Activated naive CD8-positive, alpha-beta T cell treated with anti-CD3 and anti-CD28 coated beads, Interleukin-2, amount 50 U/mL, for 16 hours (primary cell): ENCODE results near the gene RNF212.
"Not testable (repeated sequence)": the region's sequence is repeated elsewhere in the genome, so short reads cannot be mapped to it uniquely, and the experiment has no call there.

Experiments
- DNase-seq: peaks from one replicate; pipeline ENCODE4 v3.0.0-alpha.2; 2020; ENCODE audit warnings: low read depth, low spot score

Gene RNF212, protein sequence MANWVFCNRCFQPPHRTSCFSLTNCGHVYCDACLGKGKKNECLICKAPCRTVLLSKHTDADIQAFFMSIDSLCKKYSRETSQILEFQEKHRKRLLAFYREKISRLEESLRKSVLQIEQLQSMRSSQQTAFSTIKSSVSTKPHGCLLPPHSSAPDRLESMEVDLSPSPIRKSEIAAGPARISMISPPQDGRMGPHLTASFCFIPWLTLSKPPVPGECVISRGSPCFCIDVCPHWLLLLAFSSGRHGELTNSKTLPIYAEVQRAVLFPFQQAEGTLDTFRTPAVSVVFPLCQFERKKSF

DNA sequence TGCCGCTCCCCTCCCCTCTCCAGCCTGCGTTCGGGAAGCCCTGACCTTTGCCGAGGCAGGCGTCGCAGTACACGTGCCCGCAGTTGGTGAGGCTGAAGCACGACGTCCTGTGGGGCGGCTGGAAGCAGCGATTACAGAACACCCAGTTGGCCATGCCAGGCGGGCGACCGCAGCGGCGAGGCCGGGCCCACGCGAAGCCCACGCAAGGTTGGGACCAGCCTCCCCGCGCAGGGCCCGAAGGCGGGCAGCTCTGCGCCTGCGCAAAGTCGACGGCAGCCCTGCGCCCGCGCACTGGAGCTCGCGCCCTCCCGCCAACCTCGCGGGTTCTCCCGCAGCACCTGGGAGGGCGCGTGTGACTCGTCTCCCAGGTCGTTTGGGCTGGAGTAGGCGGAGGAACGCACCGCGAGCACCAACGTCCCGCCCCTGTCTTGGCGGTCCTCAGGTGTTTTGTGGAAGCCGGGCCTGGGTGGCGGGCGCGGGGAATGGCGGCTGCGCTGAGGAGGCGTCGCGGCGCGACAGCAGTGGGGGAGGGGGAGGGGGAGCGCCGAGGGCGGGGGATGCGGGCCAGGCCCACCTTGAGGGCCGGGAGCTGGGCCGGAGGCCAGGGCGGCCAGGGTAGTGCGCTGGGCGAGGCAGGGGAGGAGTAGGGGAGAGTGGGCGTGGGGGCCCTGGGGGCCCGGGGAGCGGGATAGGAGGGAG is at the start of gene RNF212:
RNF212 (minus strand) TSS at position 254 of the 699 bp plus-strand sequence; CDS start at position 154, 100 bp downstream.
- no peak for DNase-seq

DNA sequence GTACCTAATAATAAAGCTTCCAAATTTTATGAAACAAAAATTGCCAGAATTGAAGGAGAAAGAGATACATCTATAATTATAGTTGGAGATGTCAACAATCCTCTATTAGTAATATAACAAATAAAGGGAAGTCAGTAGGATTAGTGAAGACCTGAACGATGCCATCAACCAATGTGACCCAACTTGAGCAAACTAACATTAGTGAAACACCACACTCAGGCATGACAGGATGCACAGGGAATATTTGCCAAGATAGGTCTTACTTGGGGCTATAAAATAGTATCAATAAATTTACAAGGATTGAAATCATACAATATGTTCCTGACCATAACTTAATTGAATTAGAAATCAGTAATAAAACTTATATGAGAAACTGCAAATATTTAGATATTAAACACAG is 47.0 kb upstream of the RNF212 start:
- no peak for DNase-seq

DNA sequence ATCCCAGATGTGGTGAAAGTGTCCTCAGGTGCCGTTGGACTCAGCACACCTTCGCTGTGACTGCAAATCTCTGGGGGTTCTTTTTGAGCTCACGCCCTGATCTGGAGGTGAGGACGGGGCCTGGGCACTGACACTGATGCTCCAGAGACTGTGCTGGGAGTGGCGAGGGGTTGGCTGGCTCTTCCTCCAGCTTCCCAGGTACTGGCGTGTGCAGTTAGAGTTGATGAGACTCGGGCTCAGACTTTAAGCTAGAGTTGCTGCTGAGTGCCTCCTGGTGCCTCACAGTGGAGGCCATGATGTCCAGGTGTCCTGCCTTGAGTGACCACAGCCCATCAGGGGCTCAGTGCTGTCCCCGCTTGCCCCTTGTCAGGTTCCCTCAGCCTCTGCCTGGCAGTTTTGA is 42.7 kb upstream of the RNF212 start:
- no peak for DNase-seq

DNA sequence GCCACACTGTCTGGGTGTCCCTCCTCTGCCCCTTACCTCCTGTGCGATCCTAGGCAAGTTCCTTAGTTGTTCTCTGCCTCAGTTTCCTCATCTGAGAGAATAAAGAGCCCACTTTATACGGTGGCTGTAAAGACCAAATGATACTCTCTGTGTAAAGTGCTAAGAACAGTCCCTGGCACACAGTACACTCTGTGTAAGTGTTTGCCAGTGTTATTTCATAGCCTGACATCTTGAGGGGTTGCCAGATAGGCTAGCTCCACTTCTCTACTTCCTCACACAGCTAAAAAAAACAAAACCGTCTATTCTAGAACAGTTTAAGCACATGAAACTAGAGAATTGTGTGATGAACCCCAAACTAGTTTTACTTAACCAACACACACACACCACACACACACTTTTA is 42.0 kb upstream of the RNF212 start:
- no peak for DNase-seq

DNA sequence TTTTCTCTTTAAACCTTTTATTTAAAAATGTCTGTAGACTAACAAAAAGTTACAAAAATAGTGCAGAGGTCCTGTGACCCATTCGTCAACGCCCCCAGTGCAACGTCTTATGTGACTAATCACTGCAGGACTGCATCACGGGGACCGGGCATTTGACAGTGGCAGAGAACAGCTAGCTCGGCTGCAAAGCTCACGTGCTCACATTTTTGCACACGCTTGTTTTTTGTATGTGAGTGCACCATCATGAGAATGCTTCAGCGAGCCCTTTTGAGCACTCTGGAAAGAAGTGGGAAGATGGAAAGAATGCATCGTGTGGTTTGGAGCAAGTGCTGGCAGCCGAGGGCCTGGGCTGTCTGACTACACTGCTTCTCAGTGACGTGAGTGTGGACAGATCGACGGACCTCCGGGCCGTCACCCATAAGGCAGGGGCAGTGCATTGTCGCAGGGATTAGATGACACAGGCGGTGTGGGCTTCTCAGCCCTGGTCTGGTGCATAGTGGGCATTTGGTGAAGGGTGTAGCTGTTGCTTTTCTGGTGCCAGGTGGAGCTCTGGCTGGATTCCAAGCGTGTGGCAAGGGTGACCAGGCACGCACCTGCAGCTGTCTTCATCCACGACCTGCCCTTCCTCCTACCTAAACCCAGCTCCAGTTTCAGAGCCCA is 41.3 kb upstream of the RNF212 start:
- no peak for DNase-seq

DNA sequence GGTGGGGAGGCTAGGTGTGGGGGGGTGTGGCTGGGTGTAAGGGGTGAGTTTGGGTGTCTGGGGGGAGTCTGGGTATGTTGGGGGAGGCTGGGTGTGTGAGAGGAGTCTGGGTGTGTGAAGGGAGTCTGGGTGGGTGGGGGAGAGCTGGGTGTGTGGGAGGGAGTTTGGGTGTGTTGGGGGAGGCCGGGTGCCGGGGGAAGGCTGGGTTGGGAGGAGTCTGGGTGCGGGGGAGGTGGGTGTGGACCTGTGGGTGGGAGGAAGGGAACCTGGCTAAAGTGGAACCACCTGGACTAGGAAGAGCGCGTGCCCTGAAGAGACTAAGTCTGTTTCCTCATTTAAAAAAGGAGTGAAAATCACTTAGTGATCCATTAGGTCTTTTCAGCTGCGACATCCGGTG is 40.8 kb upstream of the RNF212 start:
- DNase-seq = no peak

DNA sequence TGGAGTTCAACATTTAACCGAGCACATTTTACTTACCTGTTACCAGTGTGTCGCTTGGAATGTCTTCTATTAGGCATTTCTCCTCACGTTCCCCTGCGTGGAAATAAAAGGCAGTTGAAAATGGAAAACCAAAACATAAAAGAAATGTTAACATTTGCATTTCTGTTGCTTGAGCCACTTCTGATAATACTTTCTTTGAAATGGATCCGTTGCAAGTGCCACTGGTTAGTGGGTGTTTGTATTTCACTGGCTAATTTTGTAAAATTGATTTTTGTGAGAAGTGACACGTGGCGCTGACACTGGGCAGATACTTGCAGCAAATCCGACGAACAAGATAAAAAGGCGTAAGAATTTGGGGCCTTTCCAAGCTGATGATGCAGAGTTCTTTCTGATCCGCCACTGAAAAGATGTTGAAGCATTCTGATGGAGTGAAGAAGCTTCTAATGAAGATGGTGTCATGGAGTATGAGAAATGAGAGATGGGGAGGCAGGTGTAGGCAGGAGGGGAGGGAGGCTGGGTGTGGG is 40.3 kb upstream of the RNF212 start:
- DNase-seq = no peak

DNA sequence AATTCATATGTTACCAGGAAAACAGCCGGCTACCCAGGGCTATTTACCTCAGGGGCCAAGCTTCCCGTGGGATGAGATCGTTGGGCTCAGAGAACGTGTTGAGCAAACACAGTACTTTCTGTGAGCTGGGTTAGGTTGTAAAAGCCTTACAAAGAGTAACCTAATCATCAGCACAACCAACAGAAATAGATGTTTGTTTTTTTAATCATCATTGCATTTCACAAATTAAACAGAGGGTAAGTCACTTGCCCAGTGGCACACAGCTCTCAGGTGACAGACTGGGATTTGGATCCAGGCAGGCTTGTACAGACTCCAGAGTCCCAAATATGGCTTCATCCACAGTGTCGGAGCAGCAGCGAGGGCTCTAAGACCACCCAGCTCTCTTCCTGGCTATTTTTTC is 38.9 kb upstream of the RNF212 start:
- DNase-seq = no peak

DNA sequence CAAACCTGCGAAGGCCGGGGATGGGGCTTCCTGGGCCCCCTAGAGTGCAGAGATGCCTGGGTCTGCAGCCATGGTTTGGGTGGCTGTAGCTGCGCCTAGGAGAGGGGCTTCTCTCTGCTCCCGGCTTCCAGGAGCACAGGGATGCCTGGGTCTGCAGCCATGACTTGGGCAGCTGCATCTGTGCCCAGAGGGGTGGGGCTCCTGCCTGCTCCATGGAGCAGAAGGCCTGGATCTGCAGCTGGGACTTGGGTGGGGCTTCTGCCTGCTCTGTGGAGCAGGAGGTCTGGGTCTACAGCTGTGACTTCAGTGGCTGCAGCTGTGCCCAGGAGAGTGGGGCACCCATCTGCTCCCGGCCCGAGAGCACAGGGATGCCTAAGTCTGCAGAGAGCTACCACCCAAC is 38.2 kb upstream of the RNF212 start:
- no peak for DNase-seq

DNA sequence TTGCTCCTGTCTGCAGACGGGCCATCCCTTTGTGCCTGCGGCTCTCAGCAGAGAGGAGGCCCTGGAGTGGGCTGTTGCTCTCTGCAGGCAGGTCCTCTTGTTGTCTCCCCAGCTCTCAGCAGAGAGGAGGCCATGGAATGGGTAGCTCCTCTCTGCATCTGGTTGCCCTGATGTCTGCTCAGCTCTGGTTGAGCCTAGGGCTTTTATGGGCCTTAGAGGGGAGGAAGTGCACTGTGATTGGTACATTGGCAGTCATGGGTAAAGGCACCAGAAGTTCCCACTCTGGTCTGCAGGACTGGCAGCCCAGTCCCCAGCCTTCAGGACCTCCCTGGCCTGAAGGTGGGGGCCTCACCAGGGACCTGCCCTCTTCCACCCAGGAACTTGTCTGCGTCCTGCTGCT is 37.5 kb upstream of the RNF212 start:
- DNase-seq = no peak

DNA sequence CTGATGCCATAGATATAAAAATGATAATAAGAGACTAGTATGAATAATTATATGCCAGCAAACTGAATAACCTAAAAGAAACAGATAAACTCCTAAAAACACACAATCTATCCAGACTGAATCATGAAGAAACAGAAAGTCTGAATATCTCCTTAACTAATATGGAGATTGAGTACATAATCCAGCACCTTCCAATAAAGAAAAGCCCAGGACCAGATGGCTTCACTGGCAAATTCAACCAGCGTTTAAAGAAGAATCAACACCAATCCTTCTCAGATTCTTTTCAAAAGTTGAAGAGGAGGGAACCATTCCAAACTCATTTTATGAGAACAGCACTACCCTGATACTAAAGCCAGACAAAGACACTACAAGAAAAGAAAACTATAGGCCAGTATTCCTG is 26.5 kb upstream of the RNF212 start:
- no peak for DNase-seq

DNA sequence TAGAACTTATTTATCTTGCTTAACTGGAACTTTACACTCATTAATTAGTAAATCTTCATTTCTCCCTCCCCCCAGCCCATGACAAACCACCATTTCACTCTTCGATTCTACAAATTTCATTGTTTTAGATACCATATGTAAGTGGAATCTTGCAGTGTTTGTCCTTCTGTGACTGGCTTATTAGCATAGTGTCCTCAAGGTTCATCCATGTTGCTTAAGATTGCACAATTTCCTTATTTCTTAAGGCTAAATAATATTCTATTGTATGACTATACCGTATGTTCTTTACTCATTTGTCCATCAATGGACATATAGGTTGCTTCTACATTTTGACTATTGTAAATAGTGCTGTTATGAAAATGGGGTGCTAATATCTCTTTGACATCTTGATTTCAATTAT is 24.5 kb upstream of the RNF212 start:
- no peak for DNase-seq

DNA sequence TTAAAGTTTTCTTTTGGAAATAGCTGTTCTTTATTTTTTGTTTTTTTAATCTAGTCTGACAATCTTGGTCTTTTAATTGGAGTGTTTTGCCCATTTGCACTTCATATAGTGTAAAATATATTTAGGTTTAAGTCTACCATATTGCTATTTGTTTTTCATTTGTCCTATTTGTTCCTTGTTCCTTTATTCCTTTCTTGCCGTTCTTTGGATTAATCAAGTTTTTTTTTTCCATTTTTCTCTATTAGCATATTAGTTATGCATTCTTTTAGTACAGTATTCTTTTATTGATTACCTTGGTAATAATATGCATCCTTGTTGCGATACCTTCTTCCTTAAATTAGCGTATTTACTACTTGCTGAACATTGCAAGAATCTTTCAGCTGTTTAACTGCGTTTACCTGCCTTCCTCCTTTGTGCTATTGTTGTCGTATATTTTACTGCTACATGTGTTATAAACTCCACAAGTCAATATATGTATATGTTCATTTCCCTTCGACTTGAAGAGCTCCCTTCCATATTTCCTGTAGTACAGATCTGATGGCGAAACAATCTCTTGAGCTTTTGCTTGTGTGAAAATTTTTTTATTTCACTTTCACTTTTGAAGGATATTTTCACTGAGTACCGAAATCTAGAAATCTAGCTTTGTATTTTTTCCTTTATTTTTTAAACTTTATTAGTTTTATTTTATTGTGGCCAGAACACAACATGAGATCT is 23.9 kb upstream of the RNF212 start:
- no peak for DNase-seq

DNA sequence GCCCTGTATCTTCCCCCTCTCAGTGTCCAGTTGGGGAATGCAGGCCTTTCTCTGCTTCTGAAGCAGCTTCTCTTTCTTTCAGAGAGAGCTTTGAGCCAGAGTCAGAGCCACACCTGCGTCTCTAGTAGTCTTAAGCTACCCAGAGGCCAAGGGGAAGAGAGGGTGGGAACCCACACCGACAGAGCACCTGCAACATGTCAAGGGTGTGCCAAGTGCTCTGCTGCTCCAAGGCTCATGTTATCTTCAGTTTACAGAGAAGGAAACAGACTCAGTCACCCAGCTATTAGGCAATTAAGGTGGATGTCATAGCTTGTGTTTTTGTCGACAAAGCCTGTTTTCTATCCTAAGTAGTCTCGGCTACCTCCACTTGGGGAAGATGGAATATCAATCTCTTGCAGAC is 22.7 kb upstream of the RNF212 start:
- no peak for DNase-seq

DNA sequence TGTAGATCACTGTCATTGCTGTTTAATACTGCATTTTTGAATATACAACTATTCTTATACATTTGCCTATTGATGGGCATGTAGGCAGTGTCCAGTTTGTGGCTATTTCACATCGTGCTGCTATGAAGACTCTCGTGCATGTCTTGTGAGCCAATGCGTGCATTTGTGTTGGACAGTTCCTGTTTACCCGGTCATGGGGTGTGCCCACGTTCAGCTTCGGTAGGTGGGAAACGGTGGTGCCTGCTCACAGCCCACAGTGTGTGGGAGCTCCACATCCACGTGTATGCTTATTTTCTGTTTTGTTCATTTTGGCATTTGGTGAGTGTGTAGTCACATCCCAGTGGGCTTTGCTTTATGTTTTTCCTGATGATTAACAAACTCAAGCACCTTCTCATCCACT is 19.7 kb upstream of the RNF212 start:
- DNase-seq = no peak

DNA sequence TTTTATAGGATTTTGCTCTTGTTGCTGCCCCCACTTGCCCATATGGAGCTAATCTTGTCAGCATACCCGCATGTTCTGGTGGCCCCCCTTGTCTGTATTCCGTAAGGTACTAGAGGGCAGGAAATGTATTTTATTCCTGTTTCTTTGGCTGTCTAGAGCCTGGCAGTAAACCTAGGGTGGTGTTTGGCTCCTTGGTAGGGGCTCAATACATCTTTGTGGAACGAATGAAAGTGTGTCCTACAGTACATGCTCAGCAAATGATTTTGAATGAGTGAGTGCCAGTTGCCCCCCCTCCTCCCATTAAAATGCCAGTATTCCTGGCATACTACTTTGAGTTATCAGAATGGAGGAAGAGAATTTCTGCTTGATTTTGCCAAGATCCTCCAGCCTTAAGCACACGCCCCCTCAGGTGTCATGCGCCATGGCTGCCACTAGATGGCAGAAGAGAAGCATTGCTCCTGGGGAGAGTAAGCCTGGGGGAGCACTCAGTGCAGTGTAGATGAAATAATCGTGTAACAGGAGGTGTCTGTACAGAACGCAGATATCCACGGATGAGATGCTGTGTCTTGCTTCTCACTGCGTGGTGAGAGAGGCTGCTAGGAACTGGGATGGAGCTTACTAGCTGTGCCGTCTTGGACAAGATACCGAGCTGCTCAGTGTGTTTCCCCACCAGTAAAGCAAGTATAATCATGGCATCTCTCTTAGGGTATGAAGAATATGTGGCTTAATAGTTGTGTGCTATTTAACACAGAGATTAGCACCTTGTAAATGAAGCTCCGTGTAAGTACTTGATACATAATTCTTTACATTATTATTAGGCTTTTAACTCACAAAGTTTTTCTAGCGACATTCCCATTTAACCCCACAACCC is 17.2 kb upstream of the RNF212 start:
- DNase-seq = peak; percentile 53

DNA sequence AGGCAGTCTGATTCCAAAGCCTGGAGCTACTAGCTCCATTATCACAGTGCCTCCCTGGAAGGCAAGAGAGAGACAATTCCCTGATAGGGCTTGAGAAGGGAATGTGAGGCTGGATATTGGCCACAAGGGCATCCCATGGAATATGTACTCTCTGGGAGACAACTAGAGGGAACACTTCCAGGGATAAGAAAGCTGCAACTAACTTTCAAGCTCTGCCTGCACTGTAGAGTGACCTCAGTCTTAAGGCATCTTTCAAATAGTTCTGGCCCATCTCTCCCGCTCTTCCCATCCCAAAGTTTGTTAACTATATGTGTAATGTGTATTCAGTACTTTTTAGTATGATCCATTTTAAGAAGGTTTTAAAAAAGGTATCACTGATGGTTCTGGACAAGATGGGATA is 13.1 kb upstream of the RNF212 start:
- DNase-seq = no peak

DNA sequence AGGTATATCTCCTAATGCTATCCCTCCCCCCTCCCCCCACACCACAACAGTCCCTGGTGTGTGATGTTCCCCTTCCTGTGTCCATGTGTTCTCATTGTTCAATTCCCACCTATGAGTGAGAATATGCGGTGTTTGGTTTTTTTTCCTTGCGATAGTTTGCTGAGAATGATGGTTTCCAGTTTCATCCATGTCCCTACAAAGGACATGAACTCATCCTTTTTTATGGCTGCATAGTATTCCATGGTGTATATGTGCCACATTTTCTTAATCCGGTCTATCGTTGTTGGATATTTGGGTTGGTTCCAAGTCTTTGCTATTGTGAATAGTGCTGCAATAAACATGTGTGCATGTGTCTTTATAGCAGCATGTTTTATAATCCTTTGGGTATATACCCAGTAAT is 12.1 kb upstream of the RNF212 start:
- not testable (repeated sequence) for DNase-seq

DNA sequence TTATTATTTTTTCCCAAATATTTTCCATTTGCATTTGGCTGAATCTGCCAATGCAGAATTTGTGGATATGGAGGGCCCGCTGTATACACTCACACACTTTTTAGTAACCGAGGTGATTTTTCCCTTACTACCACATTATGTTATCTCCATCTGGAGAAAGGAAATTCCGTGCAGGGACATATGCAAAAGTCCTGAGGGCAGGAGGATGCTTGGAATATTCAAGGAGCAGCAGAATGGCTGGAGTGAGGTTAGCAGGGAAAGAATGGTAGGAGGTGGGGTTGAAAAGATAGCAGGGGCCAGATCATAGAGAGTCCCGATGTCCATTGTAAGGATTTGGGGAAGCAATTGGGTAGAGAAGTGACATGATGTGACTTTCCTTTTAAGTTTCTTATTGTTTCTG is 11.5 kb upstream of the RNF212 start:
- no peak for DNase-seq

DNA sequence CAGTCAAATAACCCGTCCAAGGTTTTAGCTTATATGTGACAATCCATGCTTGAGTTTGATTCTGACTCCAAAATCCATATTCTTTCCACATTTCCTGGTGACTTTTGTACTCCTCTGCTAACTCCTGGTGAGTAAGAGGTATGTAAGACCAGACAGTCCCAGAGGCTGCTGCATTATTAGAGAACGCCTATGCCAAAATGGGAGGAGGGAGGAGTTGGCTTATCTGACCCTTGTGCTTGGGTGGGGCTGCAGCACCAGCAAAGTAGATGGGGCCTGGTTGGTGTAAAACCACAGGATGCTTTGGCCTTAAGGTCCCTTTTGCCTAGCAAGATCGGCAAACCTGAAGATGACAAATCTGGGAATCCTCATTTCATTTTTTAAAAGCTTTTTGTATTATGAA is 9.1 kb upstream of the RNF212 start:
- DNase-seq = no peak

DNA sequence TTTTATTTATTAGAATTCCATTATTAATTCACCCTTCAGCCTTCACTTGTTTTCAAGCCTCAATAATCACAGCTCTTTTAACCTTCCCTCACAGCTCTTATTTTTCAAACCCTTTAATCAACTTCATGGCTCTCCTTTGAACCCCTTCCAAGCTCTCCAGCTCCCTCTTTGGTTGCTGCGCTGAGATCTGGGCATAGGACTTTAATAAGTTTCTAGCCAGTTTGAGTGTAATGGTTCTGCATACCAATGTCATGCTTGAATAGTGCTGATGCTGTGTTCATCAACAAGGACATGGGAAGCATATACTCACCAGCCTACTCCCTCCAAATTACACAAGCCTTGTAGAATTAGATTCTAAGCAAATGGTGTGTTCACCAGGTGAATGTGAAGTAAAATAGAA is 3.5 kb upstream of the RNF212 start:
- no peak for DNase-seq
